Neural crest cell (in vitro differentiated cells): ENCODE results near the gene XPOT. TPM values are rescaled to one million over a fixed set of nuclear protein-coding genes. Genes with fewer than 3 reads are reported as not detected.
A peak's percentile ranks its signal among the peaks of the same experiment; 100 is the strongest.

Experiments used
- DNase-seq: peaks from one replicate; pipeline ENCODE4 v3.0.0; 2021; ENCODE audit warnings: low read depth, mixed read lengths, low spot score
- H3K27ac Mint-ChIP-seq: one replicate; pipeline ENCODE4 v1.8.0; 2021; ENCODE audit warnings: mild to moderate bottlenecking, mixed read lengths; ENCODE audit not compliant: unreplicated experiment
- H3K27me3 Mint-ChIP-seq: 2 replicates; pipeline ENCODE4 v1.8.0; 2021; ENCODE audit warnings: low read depth, mild to moderate bottlenecking, mixed read lengths
- H3K36me3 Mint-ChIP-seq: 2 replicates; pipeline ENCODE4 v1.8.0; 2021; ENCODE audit warnings: low read depth, mild to moderate bottlenecking, mixed read lengths
- H3K4me1 Mint-ChIP-seq: 2 replicates; pipeline ENCODE4 v1.8.0; 2021; ENCODE audit warnings: mixed read lengths
- H3K4me3 Mint-ChIP-seq: one replicate; pipeline ENCODE4 v1.8.0; 2021; ENCODE audit warnings: mild to moderate bottlenecking, mixed read lengths
- H3K9me3 Mint-ChIP-seq: 2 replicates; pipeline ENCODE4 v1.8.0; 2021; ENCODE audit warnings: mixed read lengths
- total RNA-seq: library from RNA; stranded (reverse); gene quantifications from 2 replicates; pipeline ENCODE4 v1.2.1, GENCODE V29; 2021
- TF ChIP-seq, protein P1 (sequence below): fragments of 200-600 bp; sonication (generic); conservative IDR thresholded peaks from 2 replicates; pipeline ENCODE4 v1.5.0; 2021; ENCODE audit warnings: antibody characterized with exemption, mild to moderate bottlenecking

XPOT gene
- total RNA-seq, 1 donor from 2014 or later = 103 TPM

DNA sequence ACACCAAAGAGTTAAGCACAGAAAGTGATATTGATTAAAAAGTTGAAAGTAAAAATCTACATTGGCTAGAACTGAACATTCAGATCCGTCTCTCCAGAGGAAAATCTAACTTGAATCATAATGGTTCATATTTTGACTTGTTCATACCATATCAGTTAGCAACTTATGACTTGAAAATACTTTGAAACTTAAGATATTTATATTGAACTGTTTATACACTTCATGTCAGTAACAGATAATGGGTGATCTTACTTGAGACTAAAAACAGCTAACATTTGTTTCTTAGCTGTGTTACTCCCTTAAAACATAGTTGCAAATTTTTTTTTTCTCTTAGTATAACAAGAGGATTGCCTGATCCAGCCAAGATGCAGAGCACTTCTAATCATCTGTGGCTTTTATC lies 51.3 kb downstream of the XPOT start:
- Mint-ChIP-seq H3K27ac (no peak overlapping the region), H3K27me3 (no peaks in the 10 kb centered on the region), H3K4me3 (peak overlapping the region; percentile 29), H3K36me3 (peaks cover 2% of the 10 kb centered on the region), H3K4me1 (peaks cover 39% of the 10 kb centered on the region), H3K9me3 (no peaks in the 10 kb centered on the region)
- TF ChIP-seq, protein P1, sequence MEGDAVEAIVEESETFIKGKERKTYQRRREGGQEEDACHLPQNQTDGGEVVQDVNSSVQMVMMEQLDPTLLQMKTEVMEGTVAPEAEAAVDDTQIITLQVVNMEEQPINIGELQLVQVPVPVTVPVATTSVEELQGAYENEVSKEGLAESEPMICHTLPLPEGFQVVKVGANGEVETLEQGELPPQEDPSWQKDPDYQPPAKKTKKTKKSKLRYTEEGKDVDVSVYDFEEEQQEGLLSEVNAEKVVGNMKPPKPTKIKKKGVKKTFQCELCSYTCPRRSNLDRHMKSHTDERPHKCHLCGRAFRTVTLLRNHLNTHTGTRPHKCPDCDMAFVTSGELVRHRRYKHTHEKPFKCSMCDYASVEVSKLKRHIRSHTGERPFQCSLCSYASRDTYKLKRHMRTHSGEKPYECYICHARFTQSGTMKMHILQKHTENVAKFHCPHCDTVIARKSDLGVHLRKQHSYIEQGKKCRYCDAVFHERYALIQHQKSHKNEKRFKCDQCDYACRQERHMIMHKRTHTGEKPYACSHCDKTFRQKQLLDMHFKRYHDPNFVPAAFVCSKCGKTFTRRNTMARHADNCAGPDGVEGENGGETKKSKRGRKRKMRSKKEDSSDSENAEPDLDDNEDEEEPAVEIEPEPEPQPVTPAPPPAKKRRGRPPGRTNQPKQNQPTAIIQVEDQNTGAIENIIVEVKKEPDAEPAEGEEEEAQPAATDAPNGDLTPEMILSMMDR = no peak
- DNase-seq = no peak

DNA sequence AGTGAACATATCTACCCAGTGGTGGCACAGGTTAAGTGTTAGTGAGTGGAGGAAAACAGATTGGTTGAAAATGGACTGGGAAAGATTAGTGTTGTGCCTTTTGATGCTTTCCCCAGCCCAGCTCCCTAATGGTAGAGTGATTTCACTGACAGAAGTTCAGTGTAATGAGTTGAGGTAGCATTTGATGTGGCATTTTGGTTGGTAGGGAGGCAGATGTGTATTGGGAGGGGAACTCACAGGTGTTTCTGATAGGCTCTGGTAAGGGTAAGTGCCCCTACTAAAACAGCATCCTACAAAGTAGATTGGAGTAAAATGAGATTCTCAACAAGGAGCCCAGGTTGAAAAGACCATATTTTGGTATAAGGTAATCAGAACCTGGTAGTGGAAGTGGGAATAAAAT lies 51.9 kb downstream of the XPOT start:
- H3K9me3 Mint-ChIP-seq = no peaks in the 10 kb centered on the region
- H3K4me1 Mint-ChIP-seq = peaks cover 33% of the 10 kb centered on the region
- H3K27me3 Mint-ChIP-seq = no peaks in the 10 kb centered on the region
- DNase-seq = no peak
- peaks cover 2% of the 10 kb centered on the region for H3K36me3 Mint-ChIP-seq
- H3K4me3 Mint-ChIP-seq = no peak overlapping the region
- no peak overlapping the region for H3K27ac Mint-ChIP-seq
- TF ChIP-seq, protein P1 = no peak

DNA sequence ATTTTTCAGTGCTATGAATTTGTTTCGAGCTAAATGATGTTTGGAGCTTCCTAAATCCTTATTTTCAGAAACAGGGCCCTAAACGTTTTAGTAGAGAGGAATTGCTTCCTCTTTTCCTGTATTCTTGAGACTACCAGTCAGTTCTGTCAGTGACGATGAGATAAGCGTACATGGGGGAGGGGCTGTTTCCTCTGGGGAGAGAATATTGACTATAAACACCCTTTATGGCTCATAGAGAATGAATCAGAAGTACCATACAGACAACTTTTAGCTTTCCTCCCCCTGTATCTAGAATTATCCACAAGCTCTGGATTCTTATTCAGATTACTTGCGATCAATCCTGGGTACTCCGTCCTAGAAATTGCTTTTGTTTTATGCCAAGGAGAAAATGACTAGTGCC lies 52.8 kb downstream of the XPOT start:
- Mint-ChIP-seq H3K27me3 (no peaks in the 10 kb centered on the region), H3K9me3 (no peaks in the 10 kb centered on the region), H3K4me3 (no peak overlapping the region), H3K36me3 (peaks cover 2% of the 10 kb centered on the region), H3K27ac (no peak overlapping the region), H3K4me1 (peaks cover 30% of the 10 kb centered on the region)
- no peak for DNase-seq
- TF ChIP-seq, protein P1 = no peak

DNA sequence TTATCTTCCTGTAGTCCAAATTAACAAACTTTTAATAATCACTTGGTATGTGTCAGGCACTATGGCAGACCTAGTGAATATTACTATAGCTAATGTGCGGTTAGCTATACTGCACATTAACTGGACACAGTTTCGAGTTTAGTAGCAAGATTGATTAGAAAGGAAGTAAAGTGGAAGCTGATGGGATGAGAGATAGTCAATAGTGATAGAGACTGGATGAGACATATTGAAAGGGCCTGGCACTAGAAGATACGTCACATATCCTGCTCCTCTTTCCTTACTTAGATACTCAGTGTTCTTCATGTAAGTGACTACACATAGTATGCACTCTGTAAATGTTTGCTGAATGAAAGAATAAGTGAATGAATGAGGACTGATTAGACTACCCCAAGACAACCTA lies 53.3 kb downstream of the XPOT start:
- Mint-ChIP-seq H3K4me1 (peaks cover 30% of the 10 kb centered on the region), H3K27ac (no peak overlapping the region), H3K27me3 (no peaks in the 10 kb centered on the region), H3K36me3 (peaks cover 2% of the 10 kb centered on the region), H3K4me3 (no peak overlapping the region), H3K9me3 (no peaks in the 10 kb centered on the region)
- DNase-seq = no peak
- TF ChIP-seq, protein P1 = no peak

DNA sequence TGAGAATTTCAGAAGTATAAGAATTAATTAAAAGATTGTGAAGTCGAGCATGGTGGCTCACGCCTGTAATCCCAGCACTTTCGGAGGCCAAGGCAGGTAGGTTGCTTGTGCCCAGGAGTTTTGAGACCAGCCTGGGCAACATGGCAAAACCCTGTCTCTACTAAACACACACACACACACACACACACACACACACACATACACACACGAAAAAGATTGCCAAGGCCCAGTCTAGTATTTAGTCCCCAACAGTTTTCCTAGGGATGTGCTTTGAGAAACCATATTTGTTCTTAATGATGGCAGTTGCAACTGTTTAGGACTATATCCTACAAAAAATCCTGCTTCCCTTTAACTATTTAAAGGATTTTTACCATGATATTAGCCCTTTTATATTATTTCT lies 53.7 kb downstream of the XPOT start:
- H3K4me1 Mint-ChIP-seq = peaks cover 27% of the 10 kb centered on the region
- DNase-seq = no peak
- H3K4me3 Mint-ChIP-seq = no peak overlapping the region
- no peaks in the 10 kb centered on the region for H3K9me3 Mint-ChIP-seq
- H3K27ac Mint-ChIP-seq = no peak overlapping the region
- H3K36me3 Mint-ChIP-seq = peaks cover 2% of the 10 kb centered on the region
- TF ChIP-seq, protein P1 = no peak
- H3K27me3 Mint-ChIP-seq = no peaks in the 10 kb centered on the region

DNA sequence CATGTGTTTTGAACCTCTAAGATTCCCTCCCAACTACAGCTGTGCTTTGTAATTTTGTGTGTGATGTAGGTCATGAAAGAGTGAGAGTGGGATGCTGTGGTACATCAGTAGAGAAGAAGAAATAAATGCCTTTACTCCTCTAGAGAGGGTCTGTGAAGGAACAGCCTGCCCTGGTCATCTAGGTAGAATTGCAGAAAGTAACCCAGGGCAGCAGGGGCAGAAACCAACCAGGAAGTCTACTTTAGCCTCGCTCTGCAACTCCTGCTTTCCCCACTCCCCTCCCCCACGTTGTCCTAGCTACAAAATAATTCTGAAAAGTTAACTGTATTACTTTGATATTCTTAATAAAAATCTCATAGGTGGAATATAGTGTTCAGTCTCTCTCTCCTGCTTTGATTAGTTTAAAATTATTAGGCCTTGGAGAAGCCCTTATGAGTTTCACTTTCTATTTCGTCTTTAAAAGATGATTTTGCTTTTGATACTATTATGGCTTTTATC lies 55.3 kb downstream of the XPOT start:
- peak overlapping the region; percentile 63 for H3K27ac Mint-ChIP-seq
- peaks cover 18% of the 10 kb centered on the region for H3K4me1 Mint-ChIP-seq
- H3K9me3 Mint-ChIP-seq = no peaks in the 10 kb centered on the region
- no peak for DNase-seq
- TF ChIP-seq, protein P1 = no peak
- peaks cover 2% of the 10 kb centered on the region for H3K36me3 Mint-ChIP-seq
- no peak overlapping the region for H3K4me3 Mint-ChIP-seq
- H3K27me3 Mint-ChIP-seq = no peaks in the 10 kb centered on the region
